Brain pericyte (primary cell): ENCODE results near the gene ADI1.

ENCODE experiments used
- DNase-seq: peaks from one replicate; pipeline ENCODE4 v3.0.0-alpha.2; 2012; ENCODE audit warnings: low read depth, low spot score

The ADI1 gene

DNA sequence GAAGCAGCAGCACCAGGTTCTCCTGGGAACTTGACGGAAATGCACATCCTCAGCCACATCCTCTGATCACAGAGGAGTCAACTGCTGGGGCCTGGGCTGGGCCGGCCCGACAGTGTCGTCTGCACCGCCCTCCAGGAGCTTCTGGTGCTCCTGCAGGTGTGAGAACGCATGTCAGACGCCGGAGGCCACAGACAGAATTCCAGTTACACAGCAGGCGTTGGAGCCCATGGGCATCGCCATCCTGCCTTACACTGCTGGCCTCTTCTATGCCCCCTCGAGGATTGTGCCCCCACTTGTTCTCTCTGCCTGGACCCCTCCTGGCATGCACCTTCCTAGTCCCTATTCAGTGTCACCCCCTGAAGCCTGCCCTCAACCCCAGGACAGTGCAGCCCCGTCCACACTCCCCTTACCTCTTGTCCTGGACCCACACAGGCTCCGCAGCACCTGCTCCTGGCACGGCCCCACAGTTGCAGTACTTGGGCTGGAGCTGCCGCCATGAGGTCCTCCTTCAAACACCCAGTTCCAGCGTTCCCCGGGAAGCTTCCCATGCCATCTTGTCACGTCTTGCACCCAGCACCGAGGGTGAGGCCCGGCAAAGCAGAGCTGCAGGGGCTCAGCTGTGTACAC, 37.5 kb downstream of the ADI1 start:
- no peak for DNase-seq

DNA sequence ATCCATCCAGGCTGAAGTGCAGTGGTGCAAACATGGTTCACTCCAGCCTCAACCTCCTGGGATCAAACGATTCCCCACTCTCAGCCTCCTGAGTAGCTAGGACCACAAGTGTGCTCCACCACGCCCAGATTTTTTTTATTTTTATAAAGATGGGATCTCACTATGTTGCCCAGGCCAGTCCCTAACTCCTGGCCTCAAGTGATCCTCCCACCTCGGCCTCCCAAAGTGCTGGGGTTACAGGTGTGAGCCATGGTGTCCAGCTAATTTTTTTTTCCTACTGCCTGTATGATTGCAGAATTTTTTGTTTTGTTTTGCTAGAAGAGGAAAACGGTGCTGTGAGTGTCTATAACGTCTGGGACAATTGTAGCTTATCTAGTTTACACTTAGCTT, 38.3 kb downstream of the ADI1 start:
- no peak for DNase-seq

DNA sequence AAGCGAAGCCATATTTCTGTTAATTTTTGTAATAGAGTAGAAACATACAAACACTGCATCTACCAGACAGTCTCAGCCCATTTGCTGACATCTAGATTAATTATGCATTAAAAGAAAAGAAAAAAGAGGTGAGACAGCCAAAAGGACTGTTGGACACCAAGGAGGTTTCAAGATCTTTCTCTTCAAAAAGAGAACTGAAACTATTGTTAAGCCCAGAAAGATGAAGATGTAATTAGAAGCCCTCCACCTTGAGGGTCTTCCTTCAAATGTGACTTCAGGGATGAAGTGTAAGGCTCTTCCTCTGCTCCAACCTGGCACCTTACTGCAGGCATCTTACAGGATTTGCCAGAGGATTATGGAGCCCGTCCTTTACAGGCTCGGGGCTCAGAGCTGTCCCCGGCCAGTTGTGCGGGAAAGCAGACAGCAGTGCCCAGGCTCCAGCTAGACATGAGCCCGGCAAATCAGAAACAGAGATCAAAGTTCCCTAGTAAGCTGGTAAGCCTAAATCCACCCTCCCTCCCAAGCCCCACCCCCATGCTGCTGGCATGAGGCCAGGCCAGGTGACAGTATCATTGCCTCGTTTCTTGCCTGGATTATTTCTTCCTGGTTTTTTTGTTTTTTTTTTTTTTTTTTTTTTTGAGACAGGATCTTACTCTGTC, 38.9 kb downstream of the ADI1 start:
- DNase-seq = no peak

DNA sequence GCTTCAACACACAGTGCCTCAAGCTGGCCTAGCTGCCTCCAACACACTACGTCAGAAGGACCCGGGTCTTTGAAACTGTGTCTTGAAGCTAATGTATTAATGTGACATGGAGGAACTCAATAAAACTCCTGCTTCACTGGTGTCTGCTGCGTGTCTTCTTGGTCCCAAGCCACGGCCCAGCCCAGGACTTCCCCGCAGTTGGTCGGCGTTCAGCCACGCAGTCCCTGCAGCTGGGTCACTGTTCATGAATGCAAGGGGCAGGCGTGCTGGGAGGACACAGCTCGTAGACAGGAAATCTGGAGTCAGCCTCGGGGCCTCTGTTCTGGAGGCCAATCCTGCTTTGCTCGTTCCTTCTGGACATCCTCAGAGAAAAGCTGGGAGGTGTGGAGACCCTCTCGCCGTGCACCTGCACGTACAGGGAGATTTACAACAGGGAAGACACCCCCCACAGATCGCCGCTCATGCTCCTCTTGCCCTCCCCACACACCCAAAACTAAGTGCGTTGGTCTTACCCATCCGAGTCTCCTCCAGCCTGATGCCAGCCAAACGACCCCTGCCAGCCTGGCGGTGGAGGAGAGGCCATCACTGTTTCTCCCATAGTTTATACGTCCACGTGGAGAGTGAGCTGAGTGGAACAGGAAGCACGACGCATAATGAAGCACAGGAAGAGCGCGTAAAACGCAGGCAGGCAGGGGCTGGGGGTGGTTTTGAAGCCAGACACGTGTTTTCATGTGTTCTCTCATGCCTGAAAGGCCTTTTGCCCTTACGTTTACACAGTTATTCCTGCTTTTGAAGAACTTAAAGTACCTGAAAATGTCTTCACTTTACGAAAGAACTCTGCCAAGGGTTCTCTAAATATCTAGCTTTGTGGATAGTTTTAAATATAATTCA, 39.7 kb downstream of the ADI1 start:
- no peak for DNase-seq

DNA sequence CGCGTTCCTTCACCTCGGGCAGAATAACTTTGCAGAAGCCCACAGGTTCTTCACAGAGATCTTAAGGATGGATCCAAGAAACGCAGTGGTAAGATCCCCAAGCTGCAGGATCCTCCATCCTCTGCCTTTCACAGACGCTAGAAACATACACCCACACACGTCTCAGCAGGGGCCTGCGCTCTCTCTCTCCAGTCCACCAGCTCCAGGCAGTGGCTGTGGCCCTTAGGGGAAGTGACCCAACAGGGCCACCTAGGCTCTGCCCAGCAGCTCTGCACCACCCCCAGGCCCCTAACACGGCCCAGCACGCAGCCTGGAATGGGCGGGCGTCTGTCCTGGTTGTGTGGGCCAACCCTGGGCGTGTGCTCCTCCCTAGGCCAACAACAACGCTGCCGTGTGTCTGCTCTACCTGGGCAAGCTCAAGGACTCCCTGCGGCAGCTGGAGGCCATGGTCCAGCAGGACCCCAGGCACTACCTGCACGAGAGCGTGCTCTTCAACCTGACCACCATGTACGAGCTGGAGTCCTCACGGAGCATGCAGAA, 40.4 kb downstream of the ADI1 start:
- DNase-seq = no peak

DNA sequence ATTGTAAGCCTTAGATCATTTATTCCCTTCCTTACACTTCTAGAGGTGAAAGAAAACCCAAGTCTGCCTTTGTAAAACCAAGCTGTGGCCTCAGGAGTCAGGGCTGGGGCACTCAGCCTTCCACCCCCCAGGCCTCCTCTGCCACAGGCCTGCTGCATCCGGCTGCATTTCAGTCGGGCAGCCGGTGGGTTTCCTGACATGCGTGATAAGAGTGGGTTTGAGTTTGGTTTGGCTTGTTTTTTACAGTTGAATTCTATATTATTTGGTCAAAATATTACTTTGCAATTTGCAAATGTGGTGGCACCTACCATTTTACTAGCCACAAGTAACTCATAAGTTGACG, 42.4 kb downstream of the ADI1 start:
- no peak for DNase-seq

DNA sequence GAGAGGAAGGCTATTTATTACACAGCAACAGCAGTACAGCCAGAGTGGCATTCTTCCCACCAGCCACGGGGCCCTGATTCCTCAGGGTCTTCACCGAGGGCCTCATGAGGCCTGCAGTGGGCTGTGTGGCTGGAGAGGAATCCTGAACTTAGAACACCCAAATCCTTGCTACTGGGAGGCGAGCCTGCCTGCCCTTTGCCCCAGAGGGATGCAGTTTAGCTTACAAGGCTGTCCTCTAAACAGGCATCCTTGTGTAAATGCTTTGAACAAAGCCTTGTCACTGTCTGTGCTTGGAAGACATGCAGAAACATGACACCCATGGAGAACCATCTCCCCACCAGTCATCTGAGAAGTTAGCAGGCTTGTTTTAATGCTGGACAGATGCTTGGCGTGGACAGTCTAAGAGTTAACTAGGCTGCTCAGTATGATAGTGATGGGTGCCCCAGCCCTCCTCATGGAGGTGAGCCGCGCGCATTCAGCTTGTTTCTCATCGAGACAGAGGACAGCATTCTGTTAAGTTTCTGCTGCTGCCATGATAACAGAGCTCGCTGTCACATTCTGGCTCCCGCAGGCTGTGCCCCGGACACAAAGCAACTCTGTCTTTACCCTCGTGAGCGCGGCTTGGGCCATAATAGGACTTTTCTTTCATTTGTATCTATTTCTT, 42.9 kb downstream of the ADI1 start:
- no peak for DNase-seq

DNA sequence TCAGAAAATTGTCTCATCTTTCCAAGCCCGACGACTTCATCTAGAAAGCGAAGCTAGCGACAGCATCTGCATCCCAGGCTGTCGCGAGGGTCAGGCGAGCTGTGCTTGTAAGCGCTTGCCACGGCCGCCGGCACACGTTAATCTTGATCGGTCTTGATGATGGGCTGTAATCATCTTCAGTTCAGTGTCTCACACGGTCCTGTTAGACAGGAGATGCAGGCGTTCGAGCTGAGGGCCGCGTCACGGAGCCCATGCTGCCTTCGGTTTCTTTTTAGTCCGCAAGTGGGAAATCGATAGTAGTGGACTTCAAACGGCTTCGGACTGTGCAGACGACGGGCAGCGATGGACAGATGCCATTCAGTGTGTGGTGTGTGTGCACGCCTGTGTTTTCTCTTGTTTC, 43.6 kb downstream of the ADI1 start:
- DNase-seq = no peak

DNA sequence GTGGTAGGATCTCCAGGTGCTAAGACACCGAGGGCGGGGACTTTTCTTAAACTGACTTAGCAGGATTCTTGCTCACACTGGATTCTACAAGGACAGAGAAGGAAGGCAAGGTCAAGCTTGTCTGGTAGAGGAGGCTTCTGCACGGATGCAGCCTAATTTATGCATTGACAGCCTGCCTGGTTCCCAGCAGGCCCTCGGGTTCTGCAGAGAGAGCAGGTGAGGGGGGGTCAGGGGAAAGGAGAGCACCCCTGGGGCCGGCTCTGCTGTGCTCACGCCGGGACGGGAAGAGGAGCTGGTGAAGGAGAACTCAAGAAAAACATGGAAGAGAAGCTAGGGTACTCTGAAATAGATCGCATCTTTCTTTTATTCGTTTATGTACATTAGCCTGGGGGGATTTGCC, 46.4 kb downstream of the ADI1 start:
- DNase-seq = no peak

DNA sequence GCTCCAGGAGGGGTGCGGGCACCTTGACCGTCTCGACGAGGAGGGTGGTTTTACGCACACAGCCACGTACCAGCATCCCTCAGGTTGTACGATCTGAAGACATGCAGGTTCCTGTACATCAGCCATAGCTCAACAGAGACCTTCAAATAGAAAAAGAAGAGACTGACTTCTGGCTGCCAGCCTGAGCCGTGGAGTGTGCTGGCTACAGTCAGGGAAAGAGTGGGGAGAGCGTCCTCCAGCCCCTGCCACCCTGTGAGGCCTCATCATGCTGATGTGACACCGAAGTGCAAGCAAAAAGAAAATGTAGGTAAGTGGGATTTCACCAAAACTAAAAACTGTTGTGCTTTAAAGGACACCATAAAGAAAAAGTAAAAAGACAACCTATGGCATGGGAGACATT, 47.0 kb downstream of the ADI1 start:
- DNase-seq = no peak

DNA sequence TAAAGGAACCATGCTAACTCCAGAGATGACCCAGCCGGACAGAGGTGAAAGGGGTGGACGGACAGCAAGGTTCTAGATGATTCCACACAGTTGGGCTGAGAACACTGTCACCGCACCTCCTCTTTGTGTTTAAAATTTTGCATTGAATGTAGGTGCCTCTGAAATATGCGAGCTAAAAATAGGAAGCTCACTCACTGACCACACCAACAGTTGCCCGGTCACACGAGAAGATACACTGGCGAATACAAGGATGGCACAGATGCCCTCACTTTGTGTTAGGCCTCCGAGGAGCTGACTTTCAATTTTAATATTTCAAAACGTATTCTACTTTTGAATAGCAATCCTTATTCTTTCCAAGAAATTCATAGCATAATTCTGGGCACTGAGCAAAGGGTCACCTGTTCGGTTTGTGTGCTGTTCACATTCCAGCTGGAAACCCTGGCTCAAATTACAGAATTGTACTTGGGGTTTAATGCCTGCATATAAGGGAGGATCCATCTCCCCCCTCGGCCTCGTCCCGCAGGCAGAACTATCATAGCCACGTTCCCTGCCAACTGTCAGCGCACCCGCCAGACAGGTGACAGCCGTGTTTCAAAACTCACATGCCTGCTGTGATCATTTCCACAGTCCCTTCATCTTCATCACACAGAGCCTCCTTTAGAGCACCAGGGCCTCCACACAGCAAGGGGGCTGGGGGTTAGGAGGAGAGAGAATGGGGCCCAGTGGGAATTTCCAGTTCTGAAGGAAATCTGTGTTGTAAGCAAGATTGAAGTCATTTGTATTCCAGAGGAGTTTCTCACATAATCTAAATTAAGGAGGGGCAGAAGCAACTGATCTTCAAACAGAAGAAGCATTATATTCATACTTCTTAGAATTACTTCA, 48.2 kb downstream of the ADI1 start:
- DNase-seq = no peak

DNA sequence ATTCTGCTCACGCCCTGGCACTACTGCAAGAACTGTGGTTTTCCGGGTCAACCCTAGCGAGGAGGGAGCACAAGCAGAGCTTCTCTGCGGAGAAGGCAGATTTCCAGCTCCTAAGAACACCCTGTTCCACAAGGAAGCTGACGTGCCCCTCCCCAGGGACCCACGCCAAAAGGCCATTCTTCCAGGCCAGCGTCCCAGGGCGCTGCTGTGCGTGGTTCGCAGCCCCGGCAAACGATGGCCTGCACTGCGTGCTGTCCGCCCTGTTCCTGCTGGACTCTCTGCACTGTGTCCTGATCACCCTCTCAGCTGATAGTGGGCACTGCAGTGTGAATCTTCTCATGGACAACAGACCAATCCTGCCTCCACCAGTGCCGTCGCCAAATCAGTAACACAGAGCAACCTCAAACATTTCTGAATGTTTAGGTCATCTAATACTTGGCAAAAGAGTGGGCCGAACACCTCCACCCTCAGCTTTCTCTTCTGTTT, 49.1 kb downstream of the ADI1 start:
- DNase-seq = no peak

DNA sequence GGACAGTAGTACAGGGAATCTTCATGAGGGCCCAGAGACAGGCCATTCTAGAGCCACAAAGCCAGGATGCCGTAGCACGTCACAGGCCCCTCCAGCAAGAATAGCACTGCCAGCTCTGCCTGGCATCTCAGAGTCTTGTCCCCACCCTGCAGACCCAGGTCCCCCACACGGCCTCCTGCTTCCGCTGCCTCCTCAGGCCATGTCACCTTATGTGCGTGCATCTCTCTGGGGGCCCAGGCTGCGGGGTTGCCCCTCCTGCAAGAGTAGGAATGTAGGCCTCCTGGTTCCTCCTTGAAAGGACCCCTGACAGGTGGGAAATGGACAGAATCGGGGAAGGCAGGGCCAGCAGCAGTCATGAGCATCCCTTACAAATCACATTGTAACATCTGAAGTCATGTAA, 49.8 kb downstream of the ADI1 start:
- no peak for DNase-seq

DNA sequence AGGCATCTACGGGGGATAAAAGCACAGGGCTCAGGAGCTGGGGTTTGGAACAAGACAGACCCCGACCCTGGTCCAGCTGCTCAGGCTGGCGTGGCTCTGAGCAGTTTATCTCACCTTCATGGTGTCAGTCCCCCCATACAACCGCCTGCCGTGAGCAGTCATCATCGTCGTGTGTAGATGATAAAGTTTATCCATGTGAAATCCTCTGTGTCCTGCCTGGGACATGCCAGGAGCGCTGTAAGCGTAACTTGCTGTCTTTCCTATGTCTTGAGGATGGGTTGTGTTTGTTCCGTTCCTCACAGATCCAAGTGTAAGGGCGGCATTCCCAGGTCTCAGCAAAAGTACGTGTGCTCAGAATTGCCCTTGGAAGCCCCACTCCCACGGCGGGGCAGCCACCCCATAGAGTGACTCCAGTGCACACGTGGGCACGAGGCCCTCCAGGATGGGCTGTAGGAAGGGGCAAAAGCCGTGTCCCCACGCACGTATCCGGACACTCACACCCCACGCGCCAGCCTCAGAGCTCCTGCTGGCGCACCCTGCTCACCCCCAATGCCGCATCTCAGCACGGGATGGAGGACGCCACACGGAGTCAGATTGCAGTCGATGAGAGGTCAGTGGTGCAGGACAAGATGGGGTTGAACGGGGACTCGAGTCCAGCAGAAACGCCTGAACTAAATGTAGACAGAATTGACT, 50.9 kb downstream of the ADI1 start:
- DNase-seq = no peak

DNA sequence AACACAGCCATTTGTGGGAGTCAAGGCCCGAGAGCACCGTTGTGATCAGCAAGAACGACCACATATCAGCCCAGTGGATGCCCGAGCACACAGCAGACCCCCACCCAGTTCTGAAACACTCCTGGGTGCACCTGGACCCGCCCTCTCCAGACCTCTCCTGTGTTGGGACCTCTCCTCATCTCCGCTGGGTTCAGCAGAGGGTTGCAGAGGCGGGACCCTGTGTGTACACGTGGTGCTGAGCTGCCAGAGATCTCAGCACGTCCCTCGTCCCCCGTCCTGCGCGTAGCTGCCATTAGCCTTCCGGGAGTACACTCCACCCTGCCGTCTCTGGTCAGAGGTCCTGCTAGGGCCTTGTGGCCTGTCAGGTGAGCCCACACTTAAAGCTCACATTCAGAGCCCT, 51.7 kb downstream of the ADI1 start:
- DNase-seq = no peak

DNA sequence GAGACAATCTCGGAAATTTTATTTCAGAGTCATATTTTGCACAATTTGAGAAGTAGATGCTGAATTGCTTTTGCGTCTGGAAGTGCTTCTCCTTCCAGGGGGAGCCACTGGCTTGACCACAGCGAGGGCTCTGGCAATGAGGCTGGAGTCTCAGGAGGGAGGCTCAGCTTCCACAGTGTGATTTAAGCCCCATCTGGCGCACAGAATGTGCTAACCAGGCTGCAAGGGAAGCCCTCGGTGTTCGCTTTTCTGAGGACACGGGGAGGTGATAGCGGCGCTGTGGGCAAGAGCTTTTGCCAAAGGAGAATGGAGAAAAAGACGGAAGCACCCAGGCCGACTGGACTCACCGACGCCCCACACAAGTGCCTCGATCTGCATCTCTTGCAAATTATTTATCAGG, 52.4 kb downstream of the ADI1 start:
- DNase-seq = no peak

DNA sequence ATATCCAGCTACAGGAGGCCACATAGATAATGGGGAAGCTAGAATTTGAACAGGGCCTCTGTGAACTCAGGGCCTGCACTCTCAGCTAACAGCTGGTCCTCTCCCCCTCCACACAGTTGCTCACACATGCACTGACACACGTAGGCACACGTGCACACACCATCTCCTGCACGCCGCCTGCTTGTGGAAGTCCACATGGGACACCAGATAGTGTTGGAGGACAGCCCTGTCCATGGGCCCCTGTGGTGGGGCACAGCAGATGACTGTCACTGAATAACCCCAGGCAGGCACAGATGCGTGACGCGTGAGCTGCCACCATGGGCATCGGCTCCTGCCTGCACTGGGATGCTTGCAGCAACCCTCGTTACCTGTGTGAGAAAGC, 52.9 kb downstream of the ADI1 start:
- DNase-seq = no peak

DNA sequence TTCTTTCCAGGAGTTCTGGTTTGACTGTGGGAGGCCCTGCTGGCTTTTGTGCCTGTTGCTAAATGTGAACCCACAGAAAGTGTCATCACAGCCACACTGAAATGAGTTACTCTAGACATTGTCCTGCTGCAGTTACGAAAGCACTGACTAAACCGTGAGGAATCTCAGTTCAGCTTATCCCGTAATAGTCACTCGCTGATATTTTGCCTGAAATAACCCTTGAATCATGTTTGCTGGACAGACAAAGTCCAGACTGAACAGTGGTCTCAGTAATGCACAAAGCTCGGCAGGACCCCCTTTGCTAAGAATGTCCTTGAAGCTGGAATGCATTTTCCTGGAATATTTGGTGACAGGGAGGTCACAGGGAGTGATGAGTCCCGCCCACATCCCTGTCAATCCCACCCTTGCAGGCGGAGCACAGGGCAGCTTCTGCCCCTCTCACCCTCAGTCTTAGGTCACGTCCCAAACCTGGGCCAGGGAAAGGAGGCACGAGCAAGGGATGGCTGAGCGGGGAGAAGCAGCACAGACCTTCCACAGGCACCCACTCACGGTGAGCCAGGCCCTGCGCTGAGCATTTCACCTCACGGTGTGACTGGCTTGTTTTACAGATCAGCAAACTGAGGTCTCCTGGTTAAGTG, 53.4 kb downstream of the ADI1 start:
- no peak for DNase-seq

DNA sequence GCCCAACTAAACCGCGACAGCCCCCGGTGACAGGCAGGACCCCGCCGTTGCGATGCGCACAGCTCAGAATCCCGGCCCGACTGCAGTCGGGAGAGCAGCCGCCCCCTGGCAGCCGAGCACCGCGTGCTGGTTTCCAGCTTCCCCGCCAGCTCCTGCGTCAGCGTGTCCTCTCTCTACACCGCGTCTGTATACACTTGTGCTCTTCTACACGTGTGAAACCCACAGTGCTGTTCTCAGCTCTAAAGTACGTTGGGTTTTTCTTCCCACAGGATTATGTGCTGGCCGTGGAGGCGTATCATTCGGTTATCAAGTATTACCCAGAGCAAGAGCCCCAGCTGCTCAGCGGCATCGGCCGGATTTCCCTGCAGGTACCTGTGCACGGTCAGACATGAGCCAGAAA, 54.0 kb downstream of the ADI1 start:
- no peak for DNase-seq

DNA sequence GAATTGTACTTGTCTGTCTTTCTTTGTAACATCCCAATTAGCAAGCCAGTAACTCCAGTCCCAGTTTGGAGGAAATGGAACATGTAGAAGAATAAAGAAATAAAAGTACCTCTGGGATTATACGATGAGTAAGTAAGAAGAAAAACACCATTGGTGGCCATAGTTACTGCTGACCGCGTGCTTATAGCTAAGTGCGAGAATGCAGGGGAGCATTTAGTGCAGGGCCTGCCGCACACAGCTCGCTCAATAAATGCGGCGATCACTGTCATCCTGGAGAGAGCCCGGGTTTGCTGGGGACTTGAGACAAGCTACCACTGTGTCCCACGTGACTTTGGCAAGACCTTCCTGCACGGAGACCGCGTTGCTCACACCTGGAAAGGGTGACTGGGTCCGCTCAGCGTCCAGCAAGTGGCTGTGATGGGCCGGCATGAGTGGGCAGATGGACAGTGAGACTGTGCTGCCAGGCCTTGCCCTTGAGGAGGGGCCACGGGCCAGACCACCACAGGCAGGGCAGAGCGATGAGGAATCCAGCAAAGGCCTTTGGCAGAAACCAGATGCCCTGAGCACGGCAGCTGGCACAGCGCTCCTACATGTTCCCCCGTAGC, 54.8 kb downstream of the ADI1 start:
- no peak for DNase-seq
